ENCODE data around the gene SMCO1. TPM values are rescaled to one million over a fixed set of nuclear protein-coding genes. Genes with fewer than 3 reads are reported as not detected.

The SMCO1 gene
- total RNA-seq, 4 donors from 2014 or later: not detected

DNA sequence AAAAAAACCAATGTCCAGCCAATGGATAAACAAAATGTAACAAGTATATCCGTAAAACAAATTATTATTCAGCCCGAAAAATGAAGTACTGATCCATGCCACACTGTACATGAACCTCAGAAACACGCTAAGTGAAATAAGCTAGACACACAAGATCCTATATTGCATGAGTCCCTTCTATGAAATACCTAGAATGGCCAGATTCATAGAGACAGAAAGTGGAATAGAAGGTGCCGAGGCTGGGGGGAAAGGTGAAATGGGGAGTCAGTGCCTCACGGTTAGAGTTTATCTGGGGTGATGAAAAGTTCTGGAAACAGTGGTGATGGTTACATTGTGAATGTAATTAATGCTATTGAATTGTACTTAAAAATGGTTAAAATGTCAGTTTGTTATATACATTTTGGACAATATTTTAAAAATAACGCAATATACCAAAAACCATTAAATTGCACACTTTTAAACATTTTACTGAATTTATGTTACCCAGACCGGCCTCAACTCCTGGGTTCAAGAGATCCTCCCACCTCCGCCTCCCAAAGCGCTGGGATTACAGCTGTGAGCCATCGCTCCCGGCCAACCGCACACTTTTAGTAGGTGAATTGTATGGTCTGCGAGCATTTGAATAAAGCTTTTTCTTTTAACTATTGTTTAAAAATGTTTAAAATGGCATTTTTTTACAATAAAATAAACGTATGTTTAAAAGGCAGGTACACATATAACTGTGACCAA, 13.7 kb downstream of the SMCO1 start:
- H3K27me3 ChIP-seq: no peaks in the 10 kb centered on the region
- H3K4me3 ChIP-seq: peak overlapping the region; percentile 83 to 90
- no peaks in the 10 kb centered on the region for H3K9me3 ChIP-seq
- 8 to 16% methylated on average over 13 to 14 of the region's 14 CpGs for WGBS, 2 donors (ENCODE audit: low coverage in 1 of 2)
- no peak for ATAC-seq
- peaks cover 0 to 50% (median 10%) of the 10 kb centered on the region in 3 donors for H3K4me1 ChIP-seq
- TF ChIP-seq CTCF (IDR thresholded peaks at IDR 0.05) (no peak), EP300 (IDR thresholded peaks at IDR 0.05) (no peak), POLR2AphosphoS5 (IDR thresholded peaks at IDR 0.05) (no peak), POLR2A (IDR thresholded peaks at IDR 0.05) (no peak)
- peaks cover 0 to 3% of the 10 kb centered on the region in 2 donors for H3K36me3 ChIP-seq
- H3K27ac ChIP-seq: peak overlapping the region in 3 of 4 donors; percentile 50 to 99 (median 96)

DNA sequence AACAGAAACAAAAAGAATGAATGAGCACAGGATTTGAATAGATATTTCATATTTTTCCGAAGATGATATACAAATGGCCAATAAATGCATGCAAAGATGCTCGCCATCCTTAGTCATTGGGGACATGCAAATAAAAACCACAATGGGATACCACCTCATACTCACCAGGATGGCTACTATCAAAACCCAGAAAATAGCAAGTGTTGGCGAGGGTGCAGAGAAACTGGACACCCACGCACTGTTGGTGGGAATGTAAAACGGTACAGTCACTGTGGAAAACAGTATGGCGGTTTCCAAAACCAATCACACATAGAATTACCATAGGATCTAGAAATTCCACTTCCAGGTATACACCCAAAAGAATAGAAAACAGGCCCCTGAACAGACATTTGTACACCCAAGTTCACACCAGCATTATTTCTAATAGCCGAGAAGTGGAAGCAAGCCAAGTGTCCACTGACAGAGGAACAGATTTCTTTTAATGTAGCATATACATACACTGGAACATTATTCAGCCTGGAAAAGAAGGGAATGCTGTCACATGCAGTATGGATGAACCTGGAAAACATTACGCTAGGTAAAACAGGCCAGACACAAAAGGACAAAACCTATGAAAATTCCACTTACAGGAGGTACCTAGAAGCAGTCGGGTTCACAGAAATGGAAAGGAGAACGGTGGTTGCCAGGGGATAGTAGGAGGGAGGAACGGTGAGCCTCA, 15.2 kb downstream of the SMCO1 start:
- Histone ChIP-seq H3K4me3 (peak overlapping the region; percentile 83 to 90), H3K4me1 (peaks cover 0 to 50% (median 10%) of the 10 kb centered on the region in 3 donors), H3K27me3 (no peaks in the 10 kb centered on the region), H3K36me3 (peaks cover 0 to 4% of the 10 kb centered on the region in 2 donors), H3K9me3 (no peaks in the 10 kb centered on the region), H3K27ac (peak overlapping the region in 3 of 4 donors; percentile 60 to 99 (median 96))
- TF ChIP-seq EP300 (IDR thresholded peaks at IDR 0.05) (no peak), POLR2AphosphoS5 (IDR thresholded peaks at IDR 0.05) (no peak), CTCF (IDR thresholded peaks at IDR 0.05) (no peak), POLR2A (IDR thresholded peaks at IDR 0.05) (no peak)
- 64 to 78% methylated on average over 9 to 11 of the region's 11 CpGs for WGBS, 2 donors (ENCODE audit: low coverage in 1 of 2)
- ATAC-seq: no peak

DNA sequence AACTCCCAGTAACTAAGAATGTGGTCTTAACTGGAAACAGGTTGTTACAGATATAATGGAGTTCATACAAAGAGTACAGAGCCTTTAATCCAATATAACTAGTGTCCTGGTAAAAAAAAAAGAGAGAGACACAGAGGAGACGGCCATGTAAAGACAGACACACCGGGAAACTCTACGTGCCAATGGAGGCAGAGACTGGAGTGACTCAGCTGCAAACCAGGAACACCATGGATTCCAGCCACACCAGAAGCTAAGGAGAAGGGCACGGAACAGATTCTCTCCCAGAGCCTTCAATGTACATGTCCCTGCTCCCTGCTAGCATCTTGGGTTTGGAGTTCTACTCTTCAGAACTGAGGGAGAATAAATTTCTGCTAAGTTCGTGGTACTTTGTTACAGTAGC, 16.1 kb downstream of the SMCO1 start:
- H3K4me1 ChIP-seq: peaks cover 0 to 45% (median 7%) of the 10 kb centered on the region in 3 donors
- no peak overlapping the region for H3K27ac ChIP-seq
- H3K27me3 ChIP-seq: no peaks in the 10 kb centered on the region
- ATAC-seq: no peak
- WGBS, 2 donors (ENCODE audit: low coverage in 1 of 2): 55 to 74% methylated on average over 4 of the region's 5 CpGs
- no peaks in the 10 kb centered on the region for H3K9me3 ChIP-seq
- TF ChIP-seq POLR2AphosphoS5 (IDR thresholded peaks at IDR 0.05) (no peak), EP300 (IDR thresholded peaks at IDR 0.05) (no peak), CTCF (IDR thresholded peaks at IDR 0.05) (no peak), POLR2A (IDR thresholded peaks at IDR 0.05) (no peak)
- peaks cover 0 to 4% of the 10 kb centered on the region in 2 donors for H3K36me3 ChIP-seq
- no peak overlapping the region for H3K4me3 ChIP-seq

DNA sequence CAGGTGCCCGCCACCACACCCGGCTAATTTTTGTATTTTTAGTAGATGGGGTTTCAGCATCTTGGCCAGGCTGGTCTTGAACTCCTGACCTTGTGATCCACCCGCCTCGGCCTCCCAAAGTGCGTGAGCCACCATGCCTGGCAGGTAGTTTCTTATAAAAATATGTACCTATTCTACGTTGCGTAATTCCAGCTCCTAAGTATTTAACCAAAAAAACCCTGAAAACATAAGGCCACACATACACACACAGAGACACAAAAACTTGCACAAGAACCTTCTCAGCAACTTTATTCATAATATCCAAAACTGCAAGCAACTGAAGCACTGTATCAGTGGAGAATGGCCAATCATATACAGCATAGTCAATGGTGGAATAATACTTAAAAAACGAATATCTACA, 16.8 kb downstream of the SMCO1 start:
- Histone ChIP-seq H3K36me3 (peaks cover 0 to 4% of the 10 kb centered on the region in 2 donors), H3K4me3 (no peak overlapping the region), H3K9me3 (no peaks in the 10 kb centered on the region), H3K4me1 (peaks cover 0 to 47% (median 7%) of the 10 kb centered on the region in 3 donors), H3K27ac (no peak overlapping the region), H3K27me3 (no peaks in the 10 kb centered on the region)
- no peak for ATAC-seq
- TF ChIP-seq EP300 (IDR thresholded peaks at IDR 0.05) (no peak), CTCF (IDR thresholded peaks at IDR 0.05) (no peak), POLR2A (IDR thresholded peaks at IDR 0.05) (no peak), POLR2AphosphoS5 (IDR thresholded peaks at IDR 0.05) (no peak)
- WGBS, 2 donors (ENCODE audit: low coverage in 1 of 2): 96 to 97% methylated on average over 5 to 8 of the region's 8 CpGs

Measured in gastroesophageal sphincter (tissue), 4 donors.